HG02678 (cell line): ENCODE measurements around the gene MYOM3.

Source experiments
- ATAC-seq: cut with Tn5 transposase; IDR thresholded peaks from one replicate; pipeline ENCODE4 v1.9.1; 2021; ENCODE audit warnings: mild to moderate bottlenecking, moderate library complexity; ENCODE audit not compliant: unreplicated experiment

The MYOM3 gene

DNA sequence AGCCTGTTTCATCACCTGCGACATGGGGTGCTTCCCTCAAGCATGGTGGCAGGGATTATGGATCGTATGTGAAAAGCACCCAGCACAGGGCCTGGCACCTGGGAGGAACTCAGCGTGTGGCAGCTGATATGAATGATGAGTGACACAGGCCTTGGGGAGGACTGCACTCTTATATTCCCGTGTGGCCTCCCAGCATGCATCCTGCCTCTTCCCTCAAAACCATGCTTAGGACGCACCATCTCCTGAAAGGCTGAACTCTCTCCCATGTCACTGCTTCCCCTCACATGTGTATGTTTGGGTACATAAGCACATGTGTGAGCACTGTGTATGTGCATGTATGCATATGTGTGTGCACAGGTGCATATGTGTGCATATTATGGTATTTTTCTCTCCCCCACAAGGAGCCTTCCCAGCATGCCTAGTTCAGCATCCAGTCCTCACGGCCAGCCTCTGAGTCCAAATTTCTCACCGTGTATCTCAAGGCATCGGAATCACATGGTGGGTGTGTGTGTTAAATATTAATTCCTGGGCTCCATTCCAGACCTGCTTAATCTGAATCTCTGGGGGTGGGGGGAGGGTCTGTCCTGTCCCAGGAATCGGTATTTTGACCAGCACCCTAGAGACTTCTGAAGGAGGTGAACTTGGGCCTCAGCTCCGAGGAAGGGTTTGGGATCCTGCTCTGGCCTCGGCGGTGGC, 12.8 kb downstream of the MYOM3 start:
- ATAC-seq, result no peak

DNA sequence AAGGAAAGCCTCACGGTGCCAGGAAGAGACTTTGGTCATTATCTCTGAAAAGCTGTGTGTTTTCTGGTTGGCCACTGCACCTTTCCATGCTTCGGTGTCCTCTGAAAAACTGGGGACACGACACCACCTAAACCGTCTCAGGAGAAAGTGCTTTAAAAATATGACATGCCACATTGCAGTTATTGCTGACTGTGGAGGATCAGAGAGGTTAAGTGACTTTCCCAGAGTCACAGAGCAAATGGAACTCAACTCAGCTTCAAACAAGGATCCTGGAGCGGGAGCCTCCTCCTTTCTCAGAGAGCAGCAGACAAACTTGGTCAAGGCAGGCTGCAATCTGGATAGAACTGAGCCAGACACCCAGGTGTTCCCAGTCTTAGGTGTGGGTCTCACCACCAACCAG, 13.8 kb downstream of the MYOM3 start:
- no peak for ATAC-seq

DNA sequence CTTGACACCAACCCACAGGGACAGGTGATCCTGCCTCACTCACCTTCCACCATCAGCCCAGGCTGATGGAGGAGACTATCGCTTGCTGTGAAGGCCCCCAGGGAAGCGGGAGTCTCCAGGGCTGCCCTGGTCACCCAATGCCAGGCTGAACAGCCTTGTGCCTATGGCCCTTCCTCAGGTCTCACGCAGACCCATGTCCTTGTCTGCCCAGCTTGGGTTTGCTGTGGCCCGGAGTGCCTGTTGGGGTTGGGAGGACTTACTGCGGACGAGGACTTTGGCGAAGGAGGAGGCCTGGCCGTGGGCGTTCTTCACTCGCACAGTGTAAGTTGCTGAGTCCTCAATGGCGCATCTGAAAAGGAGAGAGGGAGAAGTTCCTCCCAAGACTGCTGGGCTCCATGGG, 14.3 kb downstream of the MYOM3 start:
- ATAC-seq, result no peak

DNA sequence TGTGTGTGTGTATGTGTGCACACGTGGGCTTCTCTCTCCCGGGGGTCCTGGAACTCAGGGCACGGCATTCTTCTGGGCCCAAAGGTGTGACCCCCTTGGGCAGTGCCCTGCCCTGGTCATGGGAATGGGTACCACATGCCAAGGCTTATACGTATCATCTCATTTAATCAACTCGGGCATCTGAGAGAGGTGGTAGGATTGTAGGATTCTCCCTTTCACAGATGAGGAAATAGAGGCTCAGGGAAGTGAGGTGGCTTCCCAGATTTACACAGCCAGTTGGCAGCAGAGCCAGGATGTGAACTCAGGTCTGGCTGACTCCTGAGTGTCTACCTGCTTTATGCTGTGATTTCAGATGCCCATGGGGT, 15.2 kb downstream of the MYOM3 start:
- ATAC-seq, result no peak

DNA sequence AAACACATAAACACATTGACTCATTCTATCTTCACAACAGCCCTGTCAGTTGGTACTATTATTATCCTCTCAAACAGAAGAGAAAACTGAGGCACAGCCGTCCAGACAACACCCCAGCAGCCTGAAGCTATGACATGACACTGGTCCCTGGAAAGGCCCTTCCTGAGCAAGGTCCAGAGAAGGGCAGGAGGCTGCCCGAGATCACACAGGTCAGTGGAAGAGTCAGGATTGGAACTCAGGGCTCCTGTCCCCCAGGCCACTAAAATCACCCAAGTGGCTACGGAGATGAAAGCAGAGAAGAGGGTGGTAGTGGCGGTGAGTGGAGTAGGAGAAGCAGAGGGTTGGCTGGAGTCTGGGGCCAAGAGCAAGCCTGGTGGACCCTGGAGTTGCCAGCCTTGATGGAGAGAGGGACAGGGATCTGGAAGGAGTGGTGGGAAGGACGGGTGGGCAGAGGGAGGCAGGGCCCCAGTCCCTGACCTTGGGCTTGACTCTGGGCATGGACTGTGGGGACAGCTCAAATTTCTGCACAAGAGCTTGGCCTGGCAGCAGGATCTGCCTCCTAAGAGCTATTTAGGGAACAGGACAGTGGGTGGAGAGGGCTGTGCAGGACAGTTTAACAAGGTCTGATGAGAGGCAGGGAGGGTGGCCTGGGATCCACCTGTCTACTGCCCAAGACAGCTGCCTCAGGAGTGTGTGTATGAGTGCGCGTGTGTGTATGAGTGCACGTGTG, 15.8 kb downstream of the MYOM3 start:
- no peak for ATAC-seq

DNA sequence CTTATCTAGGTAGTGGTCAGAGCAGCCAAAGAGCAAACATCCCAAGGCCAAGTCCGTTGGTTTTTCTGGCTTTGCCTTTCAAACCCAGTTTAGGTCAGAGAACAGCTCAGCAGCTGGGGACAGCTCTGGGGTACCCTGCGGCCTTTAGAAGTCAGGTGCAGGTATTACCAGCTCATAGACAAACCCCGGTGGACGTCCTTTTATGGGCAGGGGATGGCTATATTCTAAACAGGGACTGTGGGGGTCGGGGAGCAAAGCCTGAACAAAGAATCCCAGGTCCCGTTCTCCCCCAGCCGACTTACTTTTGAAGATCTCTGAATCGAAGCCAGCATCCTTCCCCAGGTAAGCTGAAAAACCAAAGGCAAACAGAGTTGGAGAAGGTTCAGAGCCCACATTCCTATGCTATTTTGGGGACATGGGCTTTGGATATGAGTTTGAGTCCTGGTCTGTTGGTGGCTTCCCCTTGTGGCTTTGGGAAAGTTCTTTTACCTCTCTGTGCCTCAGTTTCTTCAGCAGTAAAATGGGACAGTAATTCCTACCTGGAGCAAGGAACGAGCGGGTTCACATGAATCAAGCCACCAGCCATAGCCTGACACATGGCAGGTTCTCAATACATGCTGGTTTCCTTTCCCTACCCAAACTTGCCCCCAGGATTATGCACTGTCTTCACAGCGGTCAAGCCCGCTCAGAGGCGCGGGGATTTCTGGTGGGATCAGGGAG, 16.6 kb downstream of the MYOM3 start:
- ATAC-seq, result no peak

DNA sequence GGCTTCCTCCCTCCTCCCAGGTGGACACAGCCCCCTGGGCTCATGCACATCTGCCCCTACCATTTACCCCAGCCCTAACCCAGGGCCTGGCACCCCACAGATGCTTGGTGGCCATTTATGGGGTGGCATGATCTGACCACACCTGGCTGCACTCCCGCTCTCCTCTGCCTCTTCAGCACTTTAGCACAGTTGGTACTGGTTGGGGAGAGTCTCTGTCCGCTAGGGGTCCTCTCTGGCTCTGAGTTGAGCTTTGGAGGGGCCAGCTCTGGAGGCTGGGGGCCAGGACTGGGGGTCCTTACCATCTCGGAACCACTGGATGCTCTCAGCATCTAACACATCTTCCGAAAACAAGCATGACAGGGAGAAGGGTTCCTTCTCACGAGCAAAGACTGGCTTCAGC, 17.4 kb downstream of the MYOM3 start:
- ATAC-seq, result no peak

DNA sequence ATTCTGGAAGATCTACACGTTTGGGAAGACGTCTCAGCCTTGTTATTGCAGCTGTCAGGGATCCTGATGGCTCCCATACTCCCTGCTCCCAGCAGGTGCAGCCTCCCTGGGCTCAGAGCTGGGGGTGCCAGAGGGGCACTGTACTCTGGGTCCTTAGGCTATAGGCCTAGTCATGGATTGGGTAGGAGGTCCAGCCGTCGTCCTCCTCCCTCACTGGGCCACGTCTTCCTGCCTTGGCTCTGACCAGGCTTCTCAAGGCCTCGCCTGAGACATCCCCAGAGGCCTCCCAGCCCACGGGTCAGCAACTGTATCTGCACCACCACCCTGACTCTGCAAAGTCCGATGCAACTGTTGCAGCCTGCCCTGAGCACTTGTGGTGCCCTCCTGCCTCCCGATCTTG, 18.2 kb downstream of the MYOM3 start:
- no peak for ATAC-seq

DNA sequence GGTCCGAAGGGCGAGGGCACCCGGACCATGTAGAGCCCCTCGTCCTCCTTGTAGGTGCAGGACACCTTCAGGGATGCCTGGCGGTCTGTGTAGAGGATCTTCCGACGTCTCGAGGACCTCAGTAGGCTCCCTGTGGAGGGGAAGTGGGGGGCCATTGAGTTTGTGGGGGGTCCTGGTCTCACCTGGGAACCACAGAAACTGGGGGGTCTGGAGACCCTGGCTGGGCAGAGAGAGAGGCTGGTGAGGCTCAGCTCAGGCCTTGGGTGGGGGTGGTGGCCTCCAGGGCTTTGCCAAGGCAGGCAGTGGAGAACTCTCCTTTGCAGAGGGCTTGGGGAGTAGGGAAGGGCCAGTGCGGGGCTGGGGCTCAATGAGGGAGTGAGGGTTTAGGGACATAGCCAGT, 19.0 kb downstream of the MYOM3 start:
- no peak for ATAC-seq

DNA sequence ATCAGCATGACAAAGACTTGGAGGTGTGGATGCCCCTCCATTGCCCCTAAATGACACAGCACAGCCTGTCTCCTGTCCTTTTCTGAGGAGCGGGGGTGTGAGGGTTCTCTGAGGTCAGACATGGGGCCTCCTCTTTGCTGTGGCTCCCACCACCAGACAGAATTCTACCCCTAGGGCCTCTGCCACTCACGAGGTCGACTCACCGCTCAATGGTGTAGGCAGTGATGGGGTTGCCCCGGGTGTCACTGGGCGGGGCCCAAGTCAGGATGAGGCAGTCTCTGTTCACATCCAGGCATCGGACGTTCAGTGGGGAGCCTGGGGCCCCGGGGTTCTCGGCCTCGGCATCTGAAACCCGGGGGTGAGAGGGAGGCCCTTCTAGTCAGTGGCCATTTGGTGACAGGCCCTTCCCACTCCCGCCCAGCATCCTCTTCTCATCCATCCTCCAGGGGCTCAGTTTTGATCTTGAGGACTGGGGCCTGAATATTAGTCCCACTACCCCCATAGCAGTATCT, 19.9 kb downstream of the MYOM3 start:
- no peak for ATAC-seq

DNA sequence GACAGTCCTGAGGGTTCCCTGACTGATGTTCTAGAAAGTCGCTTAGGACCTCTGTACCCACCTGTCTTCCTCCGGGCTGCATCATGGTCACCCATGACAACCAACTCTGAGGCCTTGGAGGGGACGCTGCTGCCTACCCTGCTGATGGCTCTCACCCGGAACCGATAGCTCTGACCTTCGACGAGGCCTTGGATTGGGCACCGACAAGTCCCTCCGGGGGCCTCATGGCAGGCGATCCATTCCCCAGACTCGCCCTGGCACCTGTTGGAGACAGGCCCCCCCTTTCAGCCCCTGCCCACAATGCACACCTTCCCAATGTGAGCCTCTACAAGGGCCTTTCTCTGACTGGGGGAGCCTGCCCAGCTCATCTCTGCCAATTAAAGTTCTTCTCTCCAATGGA, 21.2 kb downstream of the MYOM3 start:
- ATAC-seq, result no peak

DNA sequence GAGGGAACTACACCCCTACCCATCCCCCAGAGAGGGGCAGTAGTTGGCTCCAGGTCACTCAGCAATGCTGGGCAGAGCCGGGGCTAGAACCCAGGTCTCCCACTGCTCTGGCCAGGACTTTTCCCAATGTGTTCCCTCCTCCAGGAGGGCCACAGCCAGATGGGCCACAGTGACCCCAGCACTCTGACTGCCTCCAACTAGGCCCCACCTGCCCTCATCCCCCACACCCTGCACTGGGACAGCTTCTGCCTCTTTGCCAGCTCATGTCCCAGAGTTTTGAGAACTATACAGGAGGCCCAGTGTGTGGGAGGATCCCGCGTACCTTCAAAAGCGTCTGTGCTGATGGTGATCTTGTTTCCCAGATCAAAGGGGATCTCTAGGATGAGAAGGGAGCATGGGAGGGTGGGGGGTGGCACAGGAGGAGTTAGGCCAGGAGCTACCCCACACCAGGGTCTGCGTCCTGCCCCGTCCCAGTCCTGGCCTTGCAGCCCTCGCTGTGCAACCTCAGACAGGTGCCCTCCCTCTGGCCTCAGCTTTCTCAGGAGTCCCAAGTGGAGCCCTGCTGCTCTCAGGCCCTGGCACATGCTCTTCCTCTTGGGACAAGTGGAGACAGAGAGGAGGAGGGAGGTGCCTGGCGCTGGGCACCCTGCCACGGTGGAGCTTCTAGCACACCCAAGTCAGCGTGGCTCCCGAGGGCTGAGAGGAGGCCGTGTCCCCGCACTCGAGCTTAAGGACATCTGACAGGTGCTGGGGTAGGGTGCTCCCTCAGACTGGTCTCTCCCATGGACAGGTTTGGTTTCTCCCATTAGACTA, 22.0 kb downstream of the MYOM3 start:
- no peak for ATAC-seq

DNA sequence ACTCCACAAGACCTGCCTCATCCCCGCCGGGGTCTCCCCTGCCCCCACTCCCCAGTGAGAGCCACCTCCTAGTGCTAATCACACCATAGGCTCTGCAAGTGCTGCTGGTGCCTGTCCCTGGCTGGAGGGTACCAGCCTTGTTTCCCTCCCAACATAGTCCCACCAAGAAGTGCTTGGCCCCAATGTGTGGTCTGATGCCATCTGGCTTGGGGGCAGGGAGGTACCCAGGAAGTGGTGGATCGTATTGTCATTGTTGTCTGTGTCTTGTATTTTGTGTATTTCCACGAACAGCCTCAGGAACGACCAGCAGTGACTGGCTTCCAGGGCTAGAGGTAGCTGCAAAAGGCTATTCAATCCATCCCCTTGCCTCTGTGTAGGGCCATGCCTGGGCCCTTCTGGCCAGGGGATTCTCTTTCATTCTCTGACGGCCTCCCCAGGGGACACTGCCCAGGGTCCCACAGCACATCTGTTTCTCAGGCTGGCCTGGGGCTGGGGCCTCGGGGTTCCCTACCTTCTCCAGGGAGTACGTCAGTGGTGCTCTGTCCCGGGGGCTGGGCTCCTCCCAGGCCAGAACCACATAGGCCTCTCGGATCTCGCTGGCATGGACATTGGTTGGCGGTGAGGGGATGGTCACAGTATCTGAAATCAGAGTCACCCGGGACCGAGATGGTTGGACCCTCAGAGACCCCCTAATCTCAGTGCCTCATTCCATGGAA, 22.8 kb downstream of the MYOM3 start:
- ATAC-seq, result no peak

DNA sequence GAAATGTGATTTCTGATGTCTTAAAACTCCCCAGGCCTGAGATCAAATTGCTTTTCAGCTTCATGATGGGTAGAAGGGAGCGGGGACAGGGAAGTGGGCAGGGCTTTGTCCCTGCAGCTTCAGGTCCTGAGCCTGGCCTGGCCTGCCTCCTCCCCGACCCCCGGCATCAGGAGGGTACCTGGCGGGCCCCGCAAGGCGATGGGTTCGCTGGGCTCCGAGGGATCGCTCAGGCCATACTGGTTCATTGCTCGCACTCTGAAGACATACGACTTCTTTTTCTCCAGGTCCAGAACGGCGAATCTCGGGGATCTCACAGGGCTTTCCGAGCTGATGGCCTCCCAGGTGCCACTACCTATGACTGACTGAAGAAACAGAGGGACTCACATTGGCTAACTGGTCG, 25.5 kb downstream of the MYOM3 start:
- ATAC-seq, result no peak

DNA sequence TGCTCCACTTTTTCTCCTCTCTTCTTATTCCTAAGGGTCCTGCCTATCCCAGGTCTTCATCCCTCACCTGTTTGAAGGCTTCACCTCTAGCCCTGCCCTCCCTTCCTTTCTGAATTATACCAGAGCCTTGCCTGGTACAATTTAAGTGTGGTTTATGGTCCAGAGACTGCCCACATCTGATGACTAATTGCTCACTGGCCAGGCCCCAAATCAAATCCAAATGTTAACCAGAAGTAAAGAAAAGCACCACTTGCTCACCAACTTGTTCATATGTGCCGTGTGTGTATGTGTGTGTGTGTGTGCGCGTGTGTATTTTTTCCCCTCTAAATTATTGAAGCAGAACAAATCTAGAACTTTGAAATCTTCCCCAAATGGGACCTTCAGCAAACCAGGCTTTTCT, 26.4 kb downstream of the MYOM3 start:
- no peak for ATAC-seq

DNA sequence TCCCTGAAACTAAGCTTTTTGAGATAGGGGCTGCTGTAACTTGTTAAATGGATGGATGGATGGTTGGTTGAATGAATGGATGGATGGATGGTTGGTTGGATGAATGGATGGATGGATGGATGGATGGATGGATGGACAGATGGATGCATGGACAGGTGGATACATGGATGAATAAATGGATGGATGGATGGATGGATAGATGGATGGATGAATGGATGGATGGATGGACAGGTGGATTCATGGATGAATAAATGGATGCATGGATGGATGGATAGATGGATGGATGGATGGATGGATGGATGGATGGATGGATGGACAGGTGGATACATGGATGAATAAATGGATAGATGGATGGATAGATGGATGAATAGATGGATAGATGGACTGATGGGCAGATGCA, 26.9 kb downstream of the MYOM3 start:
- no peak for ATAC-seq

DNA sequence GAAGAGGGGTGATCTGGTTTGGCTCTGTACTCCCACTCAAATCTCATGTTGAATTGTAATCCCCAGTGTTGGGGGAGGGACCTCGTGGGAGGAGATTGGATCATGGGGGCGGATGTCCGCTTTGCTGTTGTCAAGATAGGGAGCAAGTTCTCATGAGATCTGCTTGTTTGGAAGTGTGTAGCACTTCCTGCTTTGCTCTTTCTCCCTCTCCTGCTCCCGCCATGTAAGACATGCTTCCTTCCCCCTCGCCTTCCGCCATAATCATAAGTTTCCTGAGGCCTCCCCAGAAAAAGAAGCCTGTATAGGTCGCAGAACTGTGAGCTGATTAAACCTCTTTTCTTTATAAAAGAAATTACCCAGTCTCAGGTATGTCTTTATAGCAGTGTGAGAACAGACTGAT, 27.9 kb downstream of the MYOM3 start:
- no peak for ATAC-seq

DNA sequence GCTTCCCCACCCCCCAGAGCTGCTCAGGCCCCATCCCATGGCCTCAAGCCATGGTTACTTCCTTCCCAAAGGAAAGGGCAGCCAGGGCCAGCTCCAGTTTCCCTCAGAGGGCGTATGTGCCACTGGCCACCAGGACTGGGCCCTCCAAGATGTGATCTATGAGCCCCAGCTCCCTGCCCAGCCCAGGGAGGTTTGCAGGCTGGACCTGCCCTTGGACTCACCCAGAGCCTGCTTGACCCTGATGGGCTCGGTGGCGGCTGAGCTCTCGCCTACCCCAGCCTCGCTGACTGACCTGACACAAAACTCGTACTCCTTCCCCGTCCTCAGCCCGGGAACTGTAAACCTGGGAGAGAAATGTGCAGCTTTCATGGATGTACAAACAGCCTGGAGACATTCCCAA, 29.6 kb downstream of the MYOM3 start:
- ATAC-seq, result no peak

DNA sequence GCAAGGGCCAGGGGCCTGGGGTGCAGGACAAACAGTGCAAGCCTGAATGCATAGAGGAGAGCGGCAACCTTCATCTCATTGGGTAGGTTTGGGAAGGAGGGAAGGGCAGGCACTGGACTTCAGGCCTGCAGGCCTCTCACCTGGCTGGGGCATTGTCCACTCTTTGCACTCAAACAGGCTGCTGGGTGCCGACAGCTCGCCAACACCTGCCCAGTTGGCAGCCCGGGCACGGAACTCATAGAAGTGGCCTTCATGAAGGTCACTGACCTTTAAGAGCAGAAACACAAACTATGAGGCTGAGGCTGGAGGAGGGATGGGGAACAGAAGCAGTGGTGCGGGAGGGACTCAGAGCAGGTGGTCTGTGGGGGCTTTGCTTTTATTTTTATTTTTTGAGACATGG, 30.7 kb downstream of the MYOM3 start:
- no peak for ATAC-seq

DNA sequence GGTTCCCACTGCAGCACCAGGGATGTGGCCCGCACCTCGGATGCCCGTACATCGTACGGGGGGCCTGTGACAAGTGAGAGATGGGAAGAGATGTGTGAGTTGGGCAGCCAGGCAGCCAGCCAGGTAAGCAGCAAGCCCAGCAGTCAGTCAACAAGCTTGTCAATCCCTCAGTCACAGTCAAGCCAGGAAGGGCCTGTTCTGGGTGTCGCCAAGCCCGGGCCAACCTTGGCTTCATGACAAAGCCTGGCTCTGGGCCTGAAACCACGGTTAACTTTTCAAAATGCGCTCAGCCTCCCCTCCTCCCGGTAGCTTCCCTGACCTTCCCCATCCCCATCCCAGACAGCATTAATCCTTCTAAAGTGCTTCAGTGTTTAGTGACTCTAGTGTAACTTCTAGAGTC, 31.8 kb downstream of the MYOM3 start:
- ATAC-seq, result no peak
